ENCODE results near the gene UGT2A2.

DNA sequence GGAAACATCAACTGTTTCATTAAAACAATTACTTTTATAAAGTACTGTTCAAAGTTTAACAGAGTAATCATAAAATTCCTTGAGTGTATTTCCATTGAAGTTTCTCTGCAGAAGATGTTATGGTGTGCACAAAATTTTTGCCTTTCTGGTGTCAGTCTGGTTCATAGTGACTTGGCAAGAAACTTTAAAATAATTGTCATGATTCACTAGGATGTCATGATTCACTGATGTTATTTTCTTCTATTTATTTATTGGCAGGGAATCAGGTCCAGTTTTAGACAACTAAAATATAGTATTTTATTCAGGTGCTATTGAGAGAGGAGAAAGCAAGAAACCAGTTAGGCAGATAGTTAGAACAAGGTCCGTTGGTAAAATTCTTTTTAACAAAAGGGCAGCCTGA lies 9.8 kb upstream of the UGT2A2 start:
- TF ChIP-seq, protein P1, sequence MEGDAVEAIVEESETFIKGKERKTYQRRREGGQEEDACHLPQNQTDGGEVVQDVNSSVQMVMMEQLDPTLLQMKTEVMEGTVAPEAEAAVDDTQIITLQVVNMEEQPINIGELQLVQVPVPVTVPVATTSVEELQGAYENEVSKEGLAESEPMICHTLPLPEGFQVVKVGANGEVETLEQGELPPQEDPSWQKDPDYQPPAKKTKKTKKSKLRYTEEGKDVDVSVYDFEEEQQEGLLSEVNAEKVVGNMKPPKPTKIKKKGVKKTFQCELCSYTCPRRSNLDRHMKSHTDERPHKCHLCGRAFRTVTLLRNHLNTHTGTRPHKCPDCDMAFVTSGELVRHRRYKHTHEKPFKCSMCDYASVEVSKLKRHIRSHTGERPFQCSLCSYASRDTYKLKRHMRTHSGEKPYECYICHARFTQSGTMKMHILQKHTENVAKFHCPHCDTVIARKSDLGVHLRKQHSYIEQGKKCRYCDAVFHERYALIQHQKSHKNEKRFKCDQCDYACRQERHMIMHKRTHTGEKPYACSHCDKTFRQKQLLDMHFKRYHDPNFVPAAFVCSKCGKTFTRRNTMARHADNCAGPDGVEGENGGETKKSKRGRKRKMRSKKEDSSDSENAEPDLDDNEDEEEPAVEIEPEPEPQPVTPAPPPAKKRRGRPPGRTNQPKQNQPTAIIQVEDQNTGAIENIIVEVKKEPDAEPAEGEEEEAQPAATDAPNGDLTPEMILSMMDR (IDR thresholded peaks at IDR 0.05; ENCODE audit: low read depth, low read length) = no peak
- TF ChIP-seq POLR2A (IDR thresholded peaks at IDR 0.05; ENCODE audit: extremely low read depth, insufficient read length) = no peak

All from NB4 (cell line).